ENCODE results near the gene SSH2.
"Not testable (repeated sequence)": the region's sequence is repeated elsewhere in the genome, so short reads cannot be mapped to it uniquely, and the experiment has no call there.

Gene SSH2

DNA sequence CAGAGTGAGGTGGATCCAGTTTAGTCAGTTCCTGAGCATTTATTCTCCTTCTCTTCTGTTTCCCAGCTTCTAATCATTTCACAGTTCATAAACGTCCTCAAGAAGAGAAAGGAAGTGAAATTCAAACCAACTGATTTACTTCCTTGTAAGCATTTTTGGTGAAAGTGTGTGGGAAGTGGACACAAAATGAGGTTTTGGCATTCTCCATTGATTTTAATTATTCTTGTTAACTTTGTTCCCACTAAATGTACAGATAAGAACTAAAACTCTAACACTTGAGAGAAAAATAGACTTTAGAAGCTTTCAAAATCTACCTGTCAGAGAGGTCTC, 264.6 kb downstream of the SSH2 start:
- peaks cover 18% of the 10 kb centered on the region for H3K36me3 ChIP-seq (ENCODE audit: insufficient read depth, low read length)
- H3K4me2 ChIP-seq (ENCODE audit: low read length) = no peak overlapping the region

DNA sequence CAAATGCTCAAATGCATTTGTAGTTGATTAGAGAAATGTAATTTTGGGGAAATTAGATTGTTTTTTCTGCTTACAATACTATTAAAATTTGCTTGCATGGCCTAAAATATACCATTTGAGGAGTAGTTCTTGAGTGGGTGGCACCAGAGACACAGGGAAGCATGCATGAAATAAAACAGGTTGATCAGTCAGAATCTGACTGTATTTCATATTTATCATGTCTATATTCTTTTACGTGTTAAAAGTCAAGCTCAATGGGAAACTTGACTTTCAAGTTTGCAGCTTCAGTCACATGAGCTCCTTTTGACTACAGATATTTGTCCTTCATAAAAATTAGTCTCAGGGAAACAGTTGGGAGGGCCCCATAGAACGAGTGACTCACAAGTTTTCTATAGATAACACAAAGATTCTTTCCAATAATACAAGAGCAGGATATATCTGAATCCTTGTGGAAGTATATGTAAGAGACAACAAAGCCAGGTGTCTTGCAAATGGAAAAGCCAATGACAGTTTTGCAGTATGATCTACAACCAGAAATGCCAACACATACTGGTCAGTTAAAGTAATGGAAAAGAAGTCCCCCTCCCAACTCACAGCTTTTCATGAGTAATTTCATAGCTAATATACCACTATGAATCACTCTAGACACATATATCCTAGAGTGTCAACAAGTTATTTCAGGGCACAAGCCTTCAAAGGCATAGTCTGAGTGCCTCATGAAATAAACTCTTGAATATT, 265.1 kb downstream of the SSH2 start:
- peaks cover 14% of the 10 kb centered on the region for H3K4me1 ChIP-seq (ENCODE audit: control insufficient read depth, insufficient read depth, low read length)
- H3K9ac ChIP-seq (ENCODE audit: low read depth, low read length) = no peak overlapping the region
- no peak overlapping the region for H3K4me3 ChIP-seq (ENCODE audit: low read length)

More for the DNA sequence above, 264.6 kb downstream of the SSH2 start:
- H3K4me3 ChIP-seq (ENCODE audit: low read length) = no peak overlapping the region
- H3K4me1 ChIP-seq (ENCODE audit: control insufficient read depth, insufficient read depth, low read length) = peaks cover 14% of the 10 kb centered on the region
- no peaks in the 10 kb centered on the region for H3K9me3 ChIP-seq (replicated peaks; ENCODE audit: low read length)
- peak overlapping the region; percentile 8 for H3K9ac ChIP-seq (ENCODE audit: low read depth, low read length)
- H3K27me3 ChIP-seq (ENCODE audit: control insufficient read depth, insufficient read depth, low read length) = no peaks in the 10 kb centered on the region

GRCh38 chr17:29663155-29663554, 266.9 kb downstream of the SSH2 start:
- Histone ChIP-seq H3K9me3 (replicated peaks; ENCODE audit: low read length) (no peaks in the 10 kb centered on the region), H3K9ac (ENCODE audit: low read depth, low read length) (no peak overlapping the region), H3K27me3 (ENCODE audit: control insufficient read depth, insufficient read depth, low read length) (no peaks in the 10 kb centered on the region), H3K36me3 (ENCODE audit: insufficient read depth, low read length) (peaks cover 11% of the 10 kb centered on the region), H3K4me2 (ENCODE audit: low read length) (no peak overlapping the region), H3K4me1 (ENCODE audit: control insufficient read depth, insufficient read depth, low read length) (peaks cover 14% of the 10 kb centered on the region), H3K4me3 (ENCODE audit: low read length) (no peak overlapping the region)

More for the DNA sequence above, 265.1 kb downstream of the SSH2 start:
- no peaks in the 10 kb centered on the region for H3K9me3 ChIP-seq (replicated peaks; ENCODE audit: low read length)
- H3K27me3 ChIP-seq (ENCODE audit: control insufficient read depth, insufficient read depth, low read length) = no peaks in the 10 kb centered on the region
- peaks cover 14% of the 10 kb centered on the region for H3K36me3 ChIP-seq (ENCODE audit: insufficient read depth, low read length)
- no peak overlapping the region for H3K4me2 ChIP-seq (ENCODE audit: low read length)

DNA sequence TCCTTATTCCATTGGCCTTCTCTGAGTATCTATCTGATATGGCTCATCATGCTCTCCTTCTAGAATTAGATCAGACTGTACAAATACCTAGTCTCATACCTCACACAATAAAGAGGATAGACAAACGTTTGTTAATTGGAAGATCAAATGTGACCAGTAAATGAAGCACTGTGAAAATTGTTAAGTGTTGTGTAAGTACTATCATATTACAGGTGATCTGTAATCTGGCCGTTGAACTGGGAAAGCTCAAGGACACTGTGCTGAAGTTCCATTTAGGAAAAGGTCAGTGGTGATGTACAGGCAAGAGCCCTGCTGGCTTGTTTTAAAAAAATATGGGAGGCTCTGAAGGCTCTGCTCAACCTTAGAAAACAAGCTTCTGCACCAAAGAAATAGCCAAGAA, 268.8 kb downstream of the SSH2 start:
- Histone ChIP-seq H3K4me3 (ENCODE audit: low read length) (no peak overlapping the region), H3K36me3 (ENCODE audit: insufficient read depth, low read length) (peaks cover 3% of the 10 kb centered on the region), H3K9ac (ENCODE audit: low read depth, low read length) (no peak overlapping the region), H3K4me2 (ENCODE audit: low read length) (no peak overlapping the region), H3K27me3 (ENCODE audit: control insufficient read depth, insufficient read depth, low read length) (no peaks in the 10 kb centered on the region), H3K9me3 (replicated peaks; ENCODE audit: low read length) (no peaks in the 10 kb centered on the region), H3K4me1 (ENCODE audit: control insufficient read depth, insufficient read depth, low read length) (peaks cover 14% of the 10 kb centered on the region)

- Histone ChIP-seq H3K4me2 (ENCODE audit: low read length) (no peak overlapping the region), H3K4me3 (ENCODE audit: low read length) (no peak overlapping the region), H3K9me3 (replicated peaks; ENCODE audit: low read length) (no peaks in the 10 kb centered on the region), H3K9ac (ENCODE audit: low read depth, low read length) (no peak overlapping the region), H3K27me3 (ENCODE audit: control insufficient read depth, insufficient read depth, low read length) (no peaks in the 10 kb centered on the region), H3K36me3 (ENCODE audit: insufficient read depth, low read length) (peaks cover 8% of the 10 kb centered on the region), H3K4me1 (ENCODE audit: control insufficient read depth, insufficient read depth, low read length) (no peaks in the 10 kb centered on the region)
These were observed 270.9 kb downstream of the SSH2 start for GRCh38 chr17:29659155-29659554.

DNA sequence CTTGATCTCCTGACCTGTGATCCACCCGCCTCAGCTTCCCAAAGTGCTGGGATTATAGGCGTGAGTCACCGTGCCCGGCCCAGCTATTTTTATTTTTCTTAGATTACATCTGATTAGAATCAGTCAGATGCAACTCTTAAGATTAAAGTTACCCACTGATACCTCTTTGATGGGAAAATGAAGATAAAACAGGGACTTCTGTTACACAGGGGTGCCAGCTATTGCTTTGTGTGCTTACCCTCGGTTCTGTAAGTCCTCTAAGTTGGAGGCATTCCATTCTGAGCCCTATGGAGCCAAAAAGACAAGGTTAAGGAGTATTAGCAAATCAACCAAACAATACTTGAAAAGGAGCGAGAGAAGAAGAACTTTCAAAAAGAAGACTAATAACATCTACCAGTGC, 274.7 kb downstream of the SSH2 start:
- peaks cover 8% of the 10 kb centered on the region for H3K36me3 ChIP-seq (ENCODE audit: insufficient read depth, low read length)
- H3K4me3 ChIP-seq (ENCODE audit: low read length) = no peak overlapping the region
- no peaks in the 10 kb centered on the region for H3K9me3 ChIP-seq (replicated peaks; ENCODE audit: low read length)

GRCh38 chr17:29653995-29654714, 275.9 kb downstream of the SSH2 start:
- Histone ChIP-seq H3K4me1 (ENCODE audit: control insufficient read depth, insufficient read depth, low read length) (no peaks in the 10 kb centered on the region), H3K27me3 (ENCODE audit: control insufficient read depth, insufficient read depth, low read length) (no peaks in the 10 kb centered on the region), H3K9ac (ENCODE audit: low read depth, low read length) (no peak overlapping the region), H3K4me3 (ENCODE audit: low read length) (no peak overlapping the region), H3K9me3 (replicated peaks; ENCODE audit: low read length) (no peaks in the 10 kb centered on the region), H3K4me2 (ENCODE audit: low read length) (no peak overlapping the region), H3K36me3 (ENCODE audit: insufficient read depth, low read length) (peaks cover 8% of the 10 kb centered on the region)

More for the DNA sequence above, 274.7 kb downstream of the SSH2 start:
- Histone ChIP-seq H3K9ac (ENCODE audit: low read depth, low read length) (no peak overlapping the region), H3K4me1 (ENCODE audit: control insufficient read depth, insufficient read depth, low read length) (no peaks in the 10 kb centered on the region), H3K4me2 (ENCODE audit: low read length) (no peak overlapping the region), H3K27me3 (ENCODE audit: control insufficient read depth, insufficient read depth, low read length) (no peaks in the 10 kb centered on the region)

- Histone ChIP-seq H3K9ac (ENCODE audit: low read depth, low read length) (no peak overlapping the region), H3K4me1 (ENCODE audit: control insufficient read depth, insufficient read depth, low read length) (no peaks in the 10 kb centered on the region), H3K27me3 (ENCODE audit: control insufficient read depth, insufficient read depth, low read length) (no peaks in the 10 kb centered on the region), H3K36me3 (ENCODE audit: insufficient read depth, low read length) (peaks cover 8% of the 10 kb centered on the region), H3K4me3 (ENCODE audit: low read length) (no peak overlapping the region), H3K9me3 (replicated peaks; ENCODE audit: low read length) (no peaks in the 10 kb centered on the region), H3K4me2 (ENCODE audit: low read length) (no peak overlapping the region)
These were observed 277.1 kb downstream of the SSH2 start for GRCh38 chr17:29652976-29653375.

GRCh38 chr17:29651913-29652312, 278.1 kb downstream of the SSH2 start:
- not testable (repeated sequence) for H3K36me3 ChIP-seq (ENCODE audit: insufficient read depth, low read length)

DNA sequence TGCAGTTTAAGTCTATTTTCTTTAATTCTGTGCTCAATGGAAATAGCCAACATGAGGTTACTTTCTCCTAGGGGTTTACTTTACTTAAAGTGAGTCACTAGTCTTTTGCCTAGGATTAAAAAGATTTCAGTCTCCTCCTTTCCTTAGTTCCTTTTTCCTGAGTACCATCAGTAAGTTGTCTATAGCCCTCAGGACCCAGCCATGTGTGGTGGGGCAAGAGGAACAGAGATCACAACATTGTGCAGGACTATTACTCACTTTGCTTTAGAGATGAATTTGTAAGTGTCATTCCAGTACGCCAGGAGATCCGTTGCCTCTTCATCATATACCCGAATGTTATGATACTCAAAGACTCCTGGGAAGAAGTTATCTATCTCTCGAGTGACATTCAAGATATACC, 279.6 kb downstream of the SSH2 start:
- Histone ChIP-seq H3K36me3 (ENCODE audit: insufficient read depth, low read length) (peaks cover 2% of the 10 kb centered on the region), H3K4me2 (ENCODE audit: low read length) (no peak overlapping the region), H3K4me1 (ENCODE audit: control insufficient read depth, insufficient read depth, low read length) (peaks cover 10% of the 10 kb centered on the region), H3K27me3 (ENCODE audit: control insufficient read depth, insufficient read depth, low read length) (no peaks in the 10 kb centered on the region), H3K4me3 (ENCODE audit: low read length) (no peak overlapping the region), H3K9me3 (replicated peaks; ENCODE audit: low read length) (no peaks in the 10 kb centered on the region), H3K9ac (ENCODE audit: low read depth, low read length) (no peak overlapping the region)

More at GRCh38 chr17:29651913-29652312, 278.1 kb downstream of the SSH2 start:
- not testable (repeated sequence) for H3K9me3 ChIP-seq (replicated peaks; ENCODE audit: low read length); H3K9ac ChIP-seq (ENCODE audit: low read depth, low read length); H3K4me2 ChIP-seq (ENCODE audit: low read length); H3K27me3 ChIP-seq (ENCODE audit: control insufficient read depth, insufficient read depth, low read length); H3K4me1 ChIP-seq (ENCODE audit: control insufficient read depth, insufficient read depth, low read length); H3K4me3 ChIP-seq (ENCODE audit: low read length)

DNA sequence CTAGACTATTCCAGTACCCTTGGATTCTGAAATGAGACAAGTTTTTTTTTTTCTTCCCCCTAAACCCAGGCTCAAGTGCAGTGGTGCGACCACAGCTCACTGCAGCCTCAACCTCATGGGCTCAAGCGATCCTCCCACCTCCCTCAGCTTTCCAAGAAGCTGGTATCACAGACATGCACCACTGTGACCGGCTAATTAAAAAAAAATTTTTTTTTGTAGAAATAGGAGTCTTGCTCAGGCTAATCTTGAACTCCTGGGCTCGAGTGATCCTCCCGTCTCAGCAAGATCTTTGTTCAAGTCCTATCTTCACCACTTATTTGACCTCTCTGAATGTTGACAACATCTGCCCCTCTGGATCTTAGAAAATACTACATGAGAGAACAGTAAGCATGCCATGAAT, 280.7 kb downstream of the SSH2 start:
- Histone ChIP-seq H3K27me3 (ENCODE audit: control insufficient read depth, insufficient read depth, low read length) (no peaks in the 10 kb centered on the region), H3K9ac (ENCODE audit: low read depth, low read length) (no peak overlapping the region), H3K4me3 (ENCODE audit: low read length) (no peak overlapping the region), H3K4me2 (ENCODE audit: low read length) (no peak overlapping the region), H3K4me1 (ENCODE audit: control insufficient read depth, insufficient read depth, low read length) (peaks cover 18% of the 10 kb centered on the region), H3K9me3 (replicated peaks; ENCODE audit: low read length) (no peaks in the 10 kb centered on the region), H3K36me3 (ENCODE audit: insufficient read depth, low read length) (no peaks in the 10 kb centered on the region)

DNA sequence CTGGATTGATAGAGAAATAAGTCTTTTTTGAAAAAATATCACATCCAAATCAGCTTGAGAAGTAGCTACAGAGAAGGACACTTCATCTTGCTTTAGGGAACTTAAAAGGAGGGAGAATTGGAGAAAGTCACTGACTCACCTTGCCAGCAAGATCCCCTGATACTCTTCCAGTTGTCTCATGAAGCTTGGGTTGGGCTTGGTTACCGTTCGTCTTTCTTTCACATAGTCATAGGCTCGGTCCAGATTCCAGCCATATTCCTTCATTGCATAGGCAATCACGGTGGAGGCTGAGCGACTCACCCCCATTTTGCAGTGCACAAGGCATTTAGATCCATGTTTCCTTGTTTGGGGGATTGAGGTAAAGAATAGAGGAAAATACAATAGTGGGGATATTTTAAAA, 282.0 kb downstream of the SSH2 start:
- no peak overlapping the region for H3K4me2 ChIP-seq (ENCODE audit: low read length)
- H3K4me1 ChIP-seq (ENCODE audit: control insufficient read depth, insufficient read depth, low read length) = peaks cover 23% of the 10 kb centered on the region
- no peaks in the 10 kb centered on the region for H3K36me3 ChIP-seq (ENCODE audit: insufficient read depth, low read length)
- H3K27me3 ChIP-seq (ENCODE audit: control insufficient read depth, insufficient read depth, low read length) = no peaks in the 10 kb centered on the region
- no peak overlapping the region for H3K9ac ChIP-seq (ENCODE audit: low read depth, low read length)
- no peak overlapping the region for H3K4me3 ChIP-seq (ENCODE audit: low read length)
- H3K9me3 ChIP-seq (replicated peaks; ENCODE audit: low read length) = no peaks in the 10 kb centered on the region

All from skeletal muscle satellite cell (primary cell).